HL-60 (cell line): ENCODE measurements around the gene RASSF8.

ENCODE experiments used
- DNase-seq, 2 experiments: peaks; one replicate each; pipeline ENCODE4 v3.0.0-alpha.2; 2010 to 2020; ENCODE audit warnings: low read depth in 1 of 2, low spot score in 1 of 2
- H3K27ac ChIP-seq: fragments of 250-450 bp; sonication (Bioruptor Pico); replicated peaks from 2 replicates; pipeline ENCODE4 v1.5.1; 2020; ENCODE audit warnings: mild to moderate bottlenecking, moderate library complexity
- H3K27me3 ChIP-seq: fragments of 250-450 bp; sonication (Bioruptor Pico); 2 replicates; pipeline ENCODE4 v1.5.1; 2021; ENCODE audit warnings: mild to moderate bottlenecking, moderate library complexity; ENCODE audit not compliant: insufficient read depth, poor library complexity, severe bottlenecking
- H3K4me3 ChIP-seq: replicated peaks from 2 replicates; pipeline ENCODE4 v1.5.1; 2011; ENCODE audit warnings: mild to moderate bottlenecking, control low read depth, low read length; ENCODE audit not compliant: insufficient read depth
- GABPA ChIP-seq: IDR thresholded peaks from 2 replicates; pipeline ENCODE4 v1.6.1; 2012; ENCODE audit warnings: low read depth
- POLR2AphosphoS5 ChIP-seq: IDR thresholded peaks from 2 replicates; pipeline ENCODE4 v1.6.1; 2012; ENCODE audit warnings: low read depth
- SPI1 ChIP-seq: IDR thresholded peaks from 2 replicates; pipeline ENCODE4 v1.6.1; 2012; ENCODE audit warnings: low read depth, mild to moderate bottlenecking, borderline replicate concordance
- TF ChIP-seq, protein P1 (sequence below): IDR thresholded peaks from 2 replicates; pipeline ENCODE4 v1.6.1; 2012; ENCODE audit warnings: low read depth; ENCODE audit not compliant: insufficient replicate concordance
- TF ChIP-seq, protein P2 (sequence below): IDR thresholded peaks from one replicate; pipeline ENCODE4 v1.5.1; 2011; ENCODE audit warnings: low read length, control low read depth, inconsistent platforms; ENCODE audit not compliant: insufficient read depth

Gene RASSF8

DNA sequence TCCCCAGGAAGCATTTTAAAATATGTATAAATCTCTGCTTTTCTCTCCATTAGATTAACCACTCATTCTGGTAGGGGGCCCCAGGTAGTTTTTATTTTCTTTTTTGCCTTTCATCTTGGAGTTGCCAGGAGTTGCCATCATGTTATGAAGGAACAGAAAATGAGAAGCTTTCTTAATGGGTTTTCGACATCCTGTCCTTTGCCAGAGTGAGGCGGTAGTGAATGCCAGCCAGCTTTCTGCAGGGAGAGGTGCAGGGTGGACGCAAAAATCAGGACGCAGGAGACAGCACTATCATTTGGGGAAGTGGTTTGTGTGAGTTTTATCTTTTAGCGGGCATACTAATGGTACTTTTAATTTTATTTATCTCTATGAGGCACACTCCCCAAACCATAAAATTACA is 1.7 kb downstream of the RASSF8 start:
- Histone ChIP-seq H3K27me3 (peaks cover 37% of the 10 kb centered on the region), H3K27ac (no peak overlapping the region), H3K4me3 (no peak overlapping the region)
- TF ChIP-seq GABPA: no peak
- no peak for TF ChIP-seq POLR2AphosphoS5
- TF ChIP-seq, protein P1, sequence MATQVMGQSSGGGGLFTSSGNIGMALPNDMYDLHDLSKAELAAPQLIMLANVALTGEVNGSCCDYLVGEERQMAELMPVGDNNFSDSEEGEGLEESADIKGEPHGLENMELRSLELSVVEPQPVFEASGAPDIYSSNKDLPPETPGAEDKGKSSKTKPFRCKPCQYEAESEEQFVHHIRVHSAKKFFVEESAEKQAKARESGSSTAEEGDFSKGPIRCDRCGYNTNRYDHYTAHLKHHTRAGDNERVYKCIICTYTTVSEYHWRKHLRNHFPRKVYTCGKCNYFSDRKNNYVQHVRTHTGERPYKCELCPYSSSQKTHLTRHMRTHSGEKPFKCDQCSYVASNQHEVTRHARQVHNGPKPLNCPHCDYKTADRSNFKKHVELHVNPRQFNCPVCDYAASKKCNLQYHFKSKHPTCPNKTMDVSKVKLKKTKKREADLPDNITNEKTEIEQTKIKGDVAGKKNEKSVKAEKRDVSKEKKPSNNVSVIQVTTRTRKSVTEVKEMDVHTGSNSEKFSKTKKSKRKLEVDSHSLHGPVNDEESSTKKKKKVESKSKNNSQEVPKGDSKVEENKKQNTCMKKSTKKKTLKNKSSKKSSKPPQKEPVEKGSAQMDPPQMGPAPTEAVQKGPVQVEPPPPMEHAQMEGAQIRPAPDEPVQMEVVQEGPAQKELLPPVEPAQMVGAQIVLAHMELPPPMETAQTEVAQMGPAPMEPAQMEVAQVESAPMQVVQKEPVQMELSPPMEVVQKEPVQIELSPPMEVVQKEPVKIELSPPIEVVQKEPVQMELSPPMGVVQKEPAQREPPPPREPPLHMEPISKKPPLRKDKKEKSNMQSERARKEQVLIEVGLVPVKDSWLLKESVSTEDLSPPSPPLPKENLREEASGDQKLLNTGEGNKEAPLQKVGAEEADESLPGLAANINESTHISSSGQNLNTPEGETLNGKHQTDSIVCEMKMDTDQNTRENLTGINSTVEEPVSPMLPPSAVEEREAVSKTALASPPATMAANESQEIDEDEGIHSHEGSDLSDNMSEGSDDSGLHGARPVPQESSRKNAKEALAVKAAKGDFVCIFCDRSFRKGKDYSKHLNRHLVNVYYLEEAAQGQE: no peak
- TF ChIP-seq SPI1: peak; percentile 84
- TF ChIP-seq, protein P2, sequence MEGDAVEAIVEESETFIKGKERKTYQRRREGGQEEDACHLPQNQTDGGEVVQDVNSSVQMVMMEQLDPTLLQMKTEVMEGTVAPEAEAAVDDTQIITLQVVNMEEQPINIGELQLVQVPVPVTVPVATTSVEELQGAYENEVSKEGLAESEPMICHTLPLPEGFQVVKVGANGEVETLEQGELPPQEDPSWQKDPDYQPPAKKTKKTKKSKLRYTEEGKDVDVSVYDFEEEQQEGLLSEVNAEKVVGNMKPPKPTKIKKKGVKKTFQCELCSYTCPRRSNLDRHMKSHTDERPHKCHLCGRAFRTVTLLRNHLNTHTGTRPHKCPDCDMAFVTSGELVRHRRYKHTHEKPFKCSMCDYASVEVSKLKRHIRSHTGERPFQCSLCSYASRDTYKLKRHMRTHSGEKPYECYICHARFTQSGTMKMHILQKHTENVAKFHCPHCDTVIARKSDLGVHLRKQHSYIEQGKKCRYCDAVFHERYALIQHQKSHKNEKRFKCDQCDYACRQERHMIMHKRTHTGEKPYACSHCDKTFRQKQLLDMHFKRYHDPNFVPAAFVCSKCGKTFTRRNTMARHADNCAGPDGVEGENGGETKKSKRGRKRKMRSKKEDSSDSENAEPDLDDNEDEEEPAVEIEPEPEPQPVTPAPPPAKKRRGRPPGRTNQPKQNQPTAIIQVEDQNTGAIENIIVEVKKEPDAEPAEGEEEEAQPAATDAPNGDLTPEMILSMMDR: no peak
- peak in 1 of 2 experiments; percentile 44 for DNase-seq

DNA sequence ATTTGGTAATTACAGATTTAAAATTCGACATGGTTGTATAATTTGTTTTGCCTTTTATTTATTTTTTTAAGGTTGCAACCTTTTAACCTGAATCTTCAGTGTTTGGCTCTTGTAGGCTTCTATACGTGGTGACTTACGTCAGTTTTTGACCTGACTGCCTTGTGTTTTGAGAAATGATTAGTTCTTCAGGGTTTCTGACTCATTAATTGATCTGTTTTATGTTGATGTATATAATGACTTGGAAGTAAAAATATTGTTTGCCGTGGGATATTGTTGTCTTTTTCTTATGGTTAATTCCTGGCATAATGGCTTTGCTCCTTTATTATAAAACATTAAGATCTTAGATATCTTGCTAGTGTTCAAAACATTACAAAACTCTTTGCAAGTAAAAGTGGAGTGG is 2.5 kb downstream of the RASSF8 start:
- DNase-seq: no peak
- Histone ChIP-seq H3K4me3 (no peak overlapping the region), H3K27me3 (peaks cover 37% of the 10 kb centered on the region), H3K27ac (no peak overlapping the region)
- TF ChIP-seq, protein P1: no peak
- no peak for TF ChIP-seq GABPA
- no peak for TF ChIP-seq POLR2AphosphoS5
- no peak for TF ChIP-seq SPI1
- TF ChIP-seq, protein P2: no peak

DNA sequence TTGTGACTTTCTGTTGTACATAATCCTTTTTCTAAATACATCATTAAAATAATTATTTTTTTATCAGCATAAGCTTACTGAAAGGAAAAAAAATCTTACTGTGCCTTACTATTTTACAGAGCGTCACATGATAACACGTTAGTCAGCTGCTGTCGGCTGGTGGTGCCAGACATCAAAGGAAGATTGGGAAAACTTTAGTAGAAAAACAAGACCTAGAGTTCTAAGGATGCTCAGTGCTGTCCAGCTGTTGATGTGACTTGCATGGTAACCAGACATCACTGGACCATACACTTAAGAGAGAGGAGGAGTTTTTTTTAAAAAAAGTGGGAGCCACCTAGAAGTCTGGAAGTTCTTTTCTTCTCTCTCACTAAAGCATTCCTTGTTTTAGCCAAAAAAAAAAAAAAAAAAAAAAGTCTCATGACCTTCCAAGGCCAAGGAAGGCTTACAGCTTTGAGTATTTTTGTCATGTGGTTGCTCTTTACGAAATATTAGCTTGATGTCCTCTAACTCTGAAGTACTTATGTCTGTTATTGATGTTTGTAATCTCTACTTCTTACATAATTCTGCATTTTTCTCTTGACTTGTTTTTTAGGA is 4.5 kb downstream of the RASSF8 start:
- TF ChIP-seq, protein P1: no peak
- TF ChIP-seq, protein P2: no peak
- TF ChIP-seq SPI1 (no peak), GABPA (no peak), POLR2AphosphoS5 (no peak)
- no peak overlapping the region for H3K27ac ChIP-seq
- DNase-seq: no peak
- H3K27me3 ChIP-seq: peaks cover 25% of the 10 kb centered on the region
- H3K4me3 ChIP-seq: no peak overlapping the region
